ENCODE results near the gene ACTR2.

- TF ChIP-seq MEF2D (tag; conservative IDR thresholded peaks at IDR 0.05; ENCODE audit: low read depth) (no peak), USF2 (CRISPR knock-in tag; IDR thresholded peaks at IDR 0.05) (no peak), CHAMP1 (IDR thresholded peaks at IDR 0.05) (no peak), NFYB (IDR thresholded peaks at IDR 0.05; ENCODE audit: extremely low read depth, insufficient read length) (no peak), TAF1 (IDR thresholded peaks at IDR 0.05; ENCODE audit: control insufficient read depth, extremely low read depth, insufficient read depth, low read length, severe bottlenecking) (no peak), GATA2 (CRISPR knock-in tag; IDR thresholded peaks at IDR 0.05) (no peak), E2F5 (CRISPR knock-in tag; IDR thresholded peaks at IDR 0.05) (no peak)
These were observed 41.3 kb downstream of the ACTR2 start for GRCh38 chr2:65268957-65269356.

Data from K562 (cell line).